Fibroblast of lung (primary cell): ENCODE data around the gene RIPOR1. TPM values are rescaled to one million over a fixed set of nuclear protein-coding genes. Genes with fewer than 3 reads are reported as not detected.

Experiments
- DNase-seq, 2 donors: peaks; one replicate each; pipeline versions ENCODE4 v3.0.0 to v3.0.0-alpha.2; 2010; ENCODE audit warnings: low read depth in 2 of 2
- H2AFZ ChIP-seq: 2 replicates; pipeline ENCODE4 v1.5.1; 2012; ENCODE audit warnings: low read length, control low read depth, inconsistent platforms
- H3K27ac ChIP-seq: 2 replicates; pipeline ENCODE4 v1.5.1; 2011; ENCODE audit warnings: low read length, control low read depth; ENCODE audit not compliant: insufficient read depth
- H3K27me3 ChIP-seq: 2 replicates; pipeline ENCODE4 v1.5.1; 2011; ENCODE audit warnings: mild to moderate bottlenecking, low read length; ENCODE audit not compliant: control insufficient read depth, insufficient read depth
- H3K36me3 ChIP-seq: 2 replicates; pipeline ENCODE4 v1.5.1; 2011; ENCODE audit warnings: low read length; ENCODE audit not compliant: control insufficient read depth, insufficient read depth
- H3K4me1 ChIP-seq: 2 replicates; pipeline ENCODE4 v1.5.1; 2011; ENCODE audit warnings: low read length; ENCODE audit not compliant: control insufficient read depth, insufficient read depth; ENCODE audit errors: extremely low read depth
- H3K4me2 ChIP-seq: 2 replicates; pipeline ENCODE4 v1.5.1; 2011; ENCODE audit warnings: low read length, control low read depth; ENCODE audit not compliant: insufficient read depth; ENCODE audit errors: extremely low read depth
- H3K4me3 ChIP-seq, 4 experiments: fragments of 200-600 bp in 1 of 4; sonication (generic) in 1 of 4; replicated peaks in 1 of 4; 2 replicates each; pipeline ENCODE4 v1.5.1; 2011 to 2016; ENCODE audit warnings: low read length in 4 of 4, low read depth in 3 of 4, mild to moderate bottlenecking in 3 of 4, control low read depth in 2 of 4, inconsistent platforms in 1 of 4, mixed read lengths in 1 of 4; ENCODE audit not compliant: insufficient read depth in 1 of 4; ENCODE audit errors: control extremely low read depth in 1 of 4
- H3K79me2 ChIP-seq: 2 replicates; pipeline ENCODE4 v1.5.1; 2012; ENCODE audit warnings: mild to moderate bottlenecking, low read length, inconsistent platforms; ENCODE audit not compliant: control insufficient read depth, insufficient read depth
- H3K9ac ChIP-seq: 2 replicates; pipeline ENCODE4 v1.5.1; 2011; ENCODE audit warnings: mild to moderate bottlenecking, low read length, control low read depth; ENCODE audit not compliant: insufficient read depth
- H3K9me3 ChIP-seq: 2 replicates; pipeline ENCODE4 v1.5.1; 2012; ENCODE audit warnings: low read depth, low read length; ENCODE audit not compliant: control insufficient read depth, insufficient read depth
- H4K20me1 ChIP-seq: 2 replicates; pipeline ENCODE4 v1.5.1; 2011; ENCODE audit warnings: low read length; ENCODE audit not compliant: control insufficient read depth, insufficient read depth; ENCODE audit errors: extremely low read depth
- EZH2 ChIP-seq: IDR thresholded peaks from 2 replicates; pipeline ENCODE4 v1.5.1; 2012; ENCODE audit warnings: low read length, control low read depth, mild to moderate bottlenecking; ENCODE audit errors: missing control alignments
- polyA plus RNA-seq, 2 donors: library from polyadenylated mRNA; depleted of rRNA in 1 of 2; stranded (reverse) in 1 of 2; unstranded in 1 of 2; fragments of >200 nt; gene quantifications; 2 replicates each; pipeline ENCODE4 v1.2.1, GENCODE V29; 2011 to 2012; ENCODE audit warnings: missing spikeins in 1 of 2
- total RNA-seq: library from RNA; depleted of rRNA; stranded (reverse); fragments of >200 nt; gene quantifications from 2 replicates; pipeline ENCODE4 v1.2.1, GENCODE V29; 2014
- TF ChIP-seq, protein P1 (sequence below), 2 donors: IDR thresholded peaks in 1 of 2; conservative IDR thresholded peaks in 1 of 2; 1 replicate in 1 of 2; 2 replicates in 1 of 2; pipeline ENCODE4 v1.5.1; 2011 to 2012; ENCODE audit warnings: low read length in 2 of 2, control low read depth in 1 of 2, inconsistent platforms in 1 of 2, low read depth in 1 of 2, mild to moderate bottlenecking in 1 of 2

RIPOR1 gene
- total and polyA plus RNA-seq, 2 donors (not counting 1 experiment from before 2014, with no cell fraction given): 13.7 to 26.6 TPM

DNA sequence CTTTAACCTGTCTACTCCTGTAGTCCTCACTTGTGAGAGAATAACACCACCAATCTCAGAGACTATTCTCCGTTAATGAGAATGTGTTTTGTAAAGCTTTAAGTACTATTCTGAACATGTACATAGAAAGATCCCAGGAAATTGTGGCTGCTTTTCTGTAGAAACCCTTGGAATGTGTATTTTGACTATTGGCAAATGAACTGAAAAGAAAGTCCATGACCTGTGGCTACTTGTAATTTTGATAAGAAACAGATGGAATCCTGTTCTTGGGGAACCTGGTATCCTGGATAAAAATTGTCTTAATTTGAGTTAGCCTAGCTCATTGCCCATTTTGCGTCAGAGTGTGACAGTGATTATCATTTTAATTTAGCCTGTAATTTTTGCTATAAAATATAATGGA, 42.8 kb downstream of the RIPOR1 start:
- Histone ChIP-seq H3K9me3 (no peaks in the 10 kb centered on the region), H2AFZ (no peak overlapping the region), H3K27ac (peak overlapping the region; percentile 41), H4K20me1 (no peaks in the 10 kb centered on the region), H3K4me3 (no peak overlapping the region), H3K4me1 (peaks cover 11% of the 10 kb centered on the region), H3K27me3 (no peaks in the 10 kb centered on the region), H3K36me3 (peaks cover 2% of the 10 kb centered on the region), H3K4me2 (no peak overlapping the region), H3K79me2 (peaks cover 54% of the 10 kb centered on the region), H3K9ac (no peak overlapping the region)
- TF ChIP-seq, protein P1, sequence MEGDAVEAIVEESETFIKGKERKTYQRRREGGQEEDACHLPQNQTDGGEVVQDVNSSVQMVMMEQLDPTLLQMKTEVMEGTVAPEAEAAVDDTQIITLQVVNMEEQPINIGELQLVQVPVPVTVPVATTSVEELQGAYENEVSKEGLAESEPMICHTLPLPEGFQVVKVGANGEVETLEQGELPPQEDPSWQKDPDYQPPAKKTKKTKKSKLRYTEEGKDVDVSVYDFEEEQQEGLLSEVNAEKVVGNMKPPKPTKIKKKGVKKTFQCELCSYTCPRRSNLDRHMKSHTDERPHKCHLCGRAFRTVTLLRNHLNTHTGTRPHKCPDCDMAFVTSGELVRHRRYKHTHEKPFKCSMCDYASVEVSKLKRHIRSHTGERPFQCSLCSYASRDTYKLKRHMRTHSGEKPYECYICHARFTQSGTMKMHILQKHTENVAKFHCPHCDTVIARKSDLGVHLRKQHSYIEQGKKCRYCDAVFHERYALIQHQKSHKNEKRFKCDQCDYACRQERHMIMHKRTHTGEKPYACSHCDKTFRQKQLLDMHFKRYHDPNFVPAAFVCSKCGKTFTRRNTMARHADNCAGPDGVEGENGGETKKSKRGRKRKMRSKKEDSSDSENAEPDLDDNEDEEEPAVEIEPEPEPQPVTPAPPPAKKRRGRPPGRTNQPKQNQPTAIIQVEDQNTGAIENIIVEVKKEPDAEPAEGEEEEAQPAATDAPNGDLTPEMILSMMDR (conservative IDR thresholded peaks at IDR 0.05 in 1 of 2, IDR thresholded peaks at IDR 0.05 in 1 of 2; ENCODE audit: low read depth in 1 of 2, low read length in 2 of 2): no peak
- no peak for TF ChIP-seq EZH2
- DNase-seq: peak in 1 of 2 donors; percentile 54

DNA sequence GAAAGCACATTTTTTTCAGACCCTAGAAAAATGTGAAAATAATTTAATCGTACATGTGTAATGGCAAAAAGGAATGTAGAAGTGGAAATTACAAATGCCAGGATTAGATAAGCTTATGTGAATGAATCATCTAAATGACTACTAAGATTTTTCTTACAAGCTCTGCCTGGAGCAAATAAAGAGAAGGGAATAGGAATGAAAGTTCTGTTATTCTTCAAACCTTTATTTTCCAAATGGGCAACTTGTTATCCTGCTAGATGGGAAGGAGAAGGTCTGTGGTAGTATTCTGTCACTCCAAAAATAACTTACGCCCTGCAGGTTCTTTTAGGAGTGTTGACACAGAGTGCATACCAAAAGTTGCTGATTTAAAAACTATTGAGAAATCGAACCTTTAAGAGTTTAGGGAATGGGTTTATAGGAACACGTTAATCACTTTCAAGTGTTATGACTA, 43.4 kb downstream of the RIPOR1 start:
- Histone ChIP-seq H3K4me2 (no peak overlapping the region), H3K4me1 (peaks cover 11% of the 10 kb centered on the region), H4K20me1 (no peaks in the 10 kb centered on the region), H3K9me3 (no peaks in the 10 kb centered on the region), H3K27ac (peak overlapping the region; percentile 41), H3K79me2 (peaks cover 48% of the 10 kb centered on the region), H3K36me3 (peaks cover 2% of the 10 kb centered on the region), H3K27me3 (no peaks in the 10 kb centered on the region), H2AFZ (no peak overlapping the region), H3K9ac (no peak overlapping the region), H3K4me3 (no peak overlapping the region)
- TF ChIP-seq, protein P1 (conservative IDR thresholded peaks at IDR 0.05 in 1 of 2, IDR thresholded peaks at IDR 0.05 in 1 of 2; ENCODE audit: low read depth in 1 of 2, low read length in 2 of 2): no peak
- TF ChIP-seq EZH2: no peak
- peak in 1 of 2 donors; percentile 82 for DNase-seq

DNA sequence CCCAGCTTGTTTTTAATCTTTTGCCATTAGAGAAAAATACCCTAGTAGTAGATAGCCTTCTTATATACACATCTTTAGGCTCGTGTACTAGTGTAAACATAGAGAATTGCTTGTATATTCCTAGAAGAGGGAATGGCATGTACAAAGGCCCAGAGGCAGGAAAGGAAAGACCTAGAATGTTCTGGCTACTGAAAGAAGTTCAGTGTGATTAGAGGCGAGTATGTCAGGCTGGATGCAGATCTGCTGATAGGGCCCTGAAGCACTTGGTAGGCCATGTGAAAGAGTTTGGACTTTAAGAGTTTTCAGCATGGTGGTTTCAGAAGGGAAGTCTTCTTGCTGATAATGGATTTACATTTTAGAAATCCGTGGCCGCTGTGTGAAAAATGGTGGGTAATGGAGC, 51.1 kb downstream of the RIPOR1 start:
- Histone ChIP-seq H3K4me2 (no peak overlapping the region), H3K36me3 (peaks cover 4% of the 10 kb centered on the region), H3K4me1 (no peaks in the 10 kb centered on the region), H3K9me3 (no peaks in the 10 kb centered on the region), H3K4me3 (no peak overlapping the region), H3K79me2 (peaks cover 26% of the 10 kb centered on the region), H3K27me3 (no peaks in the 10 kb centered on the region), H4K20me1 (no peaks in the 10 kb centered on the region), H3K9ac (no peak overlapping the region), H3K27ac (no peak overlapping the region), H2AFZ (no peak overlapping the region)
- no peak for DNase-seq
- TF ChIP-seq EZH2: no peak
- TF ChIP-seq, protein P1 (conservative IDR thresholded peaks at IDR 0.05 in 1 of 2, IDR thresholded peaks at IDR 0.05 in 1 of 2; ENCODE audit: low read depth in 1 of 2, low read length in 2 of 2): no peak
